Gastrocnemius medialis (tissue), 4 donors: ENCODE measurements around the gene ICE1. TPM values are rescaled to one million over a fixed set of nuclear protein-coding genes. Genes with fewer than 3 reads are reported as not detected.

Experiments
- ATAC-seq, 2 donors: fragments of 150-250 bp; one replicate each; pipeline ENCODE4 v1.9.1; 2016
- DNase-seq, 2 donors: peaks; one replicate each; pipeline ENCODE4 v3.0.0-alpha.2; 2019
- H3K27ac ChIP-seq, 4 donors: fragments of 200-600 bp; sonication (generic); 1 replicate in 1 of 4; 2 replicates in 3 of 4; pipeline ENCODE4 v1.5.1; 2016 to 2018; ENCODE audit warnings: mild to moderate bottlenecking in 2 of 4, moderate library complexity in 1 of 4
- H3K27me3 ChIP-seq, 3 donors: fragments of 200-600 bp; sonication (generic) in 2 of 3; 1 replicate in 1 of 3; 2 replicates in 2 of 3; pipeline versions ENCODE4 v1.5.1 to v1.6.0; 2016 to 2019; ENCODE audit warnings: mild to moderate bottlenecking in 1 of 3, moderate library complexity in 1 of 3
- H3K36me3 ChIP-seq, 2 donors: fragments of 200-600 bp; sonication (generic) in 1 of 2; one replicate each; pipeline ENCODE4 v1.5.1; 2017 to 2018
- H3K4me1 ChIP-seq, 2 donors: fragments of 200-600 bp; sonication (generic) in 1 of 2; one replicate each; pipeline ENCODE4 v1.5.1; 2016 to 2017; ENCODE audit warnings: mild to moderate bottlenecking in 2 of 2
- H3K4me3 ChIP-seq, 4 donors: fragments of 200-600 bp; sonication (generic) in 3 of 4; 1 replicate in 1 of 4; 2 replicates in 3 of 4; pipeline ENCODE4 v1.5.1; 2016 to 2019; ENCODE audit warnings: mild to moderate bottlenecking in 2 of 4
- H3K9me3 ChIP-seq, 3 donors: fragments of 200-600 bp; sonication (generic) in 2 of 3; 1 replicate in 1 of 3; 2 replicates in 2 of 3; pipeline ENCODE4 v1.5.1; 2016 to 2019
- CTCF ChIP-seq, 5 experiments: fragments of 450-650 bp in 3 of 5; fragments of 200-600 bp in 2 of 5; sonication (generic) in 2 of 5; IDR thresholded peaks in 4 of 5; conservative IDR thresholded peaks in 1 of 5; 1 replicate in 4 of 5; 2 replicates in 1 of 5; pipeline ENCODE4 v1.5.1; 2016 to 2019; ENCODE audit warnings: antibody characterized with exemption in 5 of 5, mild to moderate bottlenecking in 3 of 5, moderate library complexity in 3 of 5
- POLR2A ChIP-seq, 2 donors: fragments of 450-650 bp; IDR thresholded peaks; one replicate each; pipeline ENCODE4 v1.6.1; 2017; ENCODE audit warnings: antibody characterized with exemption in 2 of 2, mild to moderate bottlenecking in 2 of 2, moderate library complexity in 2 of 2
- in situ Hi-C, 4 donors: fragments of 200-750 bp; cut with MboI; loops; one replicate each; pipeline versions ENCODE4 v1.15.0 to v1.8.0; 2017; ENCODE audit warnings: low sequenced_read_pairs in 4 of 4
- intact Hi-C: fragments of 100-400 bp; cut with DNase I; formaldehyde crosslinking; loops from one replicate; pipeline ENCODE4 v1.15.1; 2023; ENCODE audit warnings: low total_unique reads
- total RNA-seq, 4 donors: library from RNA; depleted of rRNA; stranded (reverse); fragments of >200 nt; gene quantifications; one replicate each; pipeline versions ENCODE4 v1.1.0 to v1.2.3, GENCODE V29; 2016

Gene ICE1
- total RNA-seq, 4 donors from 2014 or later, result 24.9 to 34.7 (median 32.7) TPM

- Histone ChIP-seq H3K27me3 (no peaks in the 10 kb centered on the region), H3K27ac (no peak overlapping the region), H3K4me3 (no peak overlapping the region), H3K9me3 (no peaks in the 10 kb centered on the region), H3K36me3 (no peaks in the 10 kb centered on the region), H3K4me1 (no peaks in the 10 kb centered on the region)
- DNase-seq (no peak), ATAC-seq (no peak)
- in situ Hi-C loops (no loop called here), intact Hi-C loops (no loop called here)
- TF ChIP-seq CTCF (IDR thresholded peaks at IDR 0.05 in 4 of 5, conservative IDR thresholded peaks at IDR 0.05 in 1 of 5), result no peak
- no peak for TF ChIP-seq POLR2A (IDR thresholded peaks at IDR 0.05)
These were observed 108.9 kb downstream of the ICE1 start for GRCh38 chr5:5531371-5531770.

GRCh38 chr5:5532306-5533076 is 110.0 kb downstream of the ICE1 start:
- no peaks in the 10 kb centered on the region for H3K36me3 ChIP-seq
- H3K9me3 ChIP-seq, result no peaks in the 10 kb centered on the region
- no peak for TF ChIP-seq POLR2A (IDR thresholded peaks at IDR 0.05)
- H3K4me3 ChIP-seq, result no peak overlapping the region
- in situ Hi-C loops (no loop called here), intact Hi-C loops (no loop called here)
- no peaks in the 10 kb centered on the region for H3K27me3 ChIP-seq
- no peak overlapping the region for H3K27ac ChIP-seq
- no peaks in the 10 kb centered on the region for H3K4me1 ChIP-seq
- ATAC-seq (no peak), DNase-seq (no peak)

DNA sequence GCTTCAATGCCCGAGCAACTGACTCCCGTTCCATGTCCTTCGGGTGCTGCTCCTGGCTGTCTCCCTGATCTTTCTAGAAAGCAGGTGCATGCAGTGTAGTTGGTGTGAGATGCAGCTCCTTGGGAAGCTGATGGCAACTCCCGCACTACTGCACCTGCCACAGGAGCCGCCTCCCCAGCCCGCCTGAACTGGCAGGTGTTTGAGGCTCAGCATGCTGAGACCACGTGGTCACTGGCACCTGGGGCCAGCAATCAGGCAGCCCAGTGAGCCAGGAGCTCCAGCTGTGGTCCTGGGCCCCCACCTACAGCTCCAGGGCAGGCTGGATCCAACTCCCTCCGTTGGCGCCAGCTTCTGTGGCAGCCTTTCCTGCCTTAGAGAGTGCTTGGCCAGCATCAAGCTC is 111.5 kb downstream of the ICE1 start:
- Histone ChIP-seq H3K27me3 (no peaks in the 10 kb centered on the region), H3K4me1 (no peaks in the 10 kb centered on the region), H3K9me3 (no peaks in the 10 kb centered on the region), H3K4me3 (no peak overlapping the region), H3K36me3 (no peaks in the 10 kb centered on the region), H3K27ac (no peak overlapping the region)
- no peak for TF ChIP-seq CTCF (IDR thresholded peaks at IDR 0.05 in 4 of 5, conservative IDR thresholded peaks at IDR 0.05 in 1 of 5)
- TF ChIP-seq POLR2A (IDR thresholded peaks at IDR 0.05), result no peak
- ATAC-seq, result no peak
- no peak for DNase-seq
- intact Hi-C loops (no loop called here), in situ Hi-C loops (no loop called here)

DNA sequence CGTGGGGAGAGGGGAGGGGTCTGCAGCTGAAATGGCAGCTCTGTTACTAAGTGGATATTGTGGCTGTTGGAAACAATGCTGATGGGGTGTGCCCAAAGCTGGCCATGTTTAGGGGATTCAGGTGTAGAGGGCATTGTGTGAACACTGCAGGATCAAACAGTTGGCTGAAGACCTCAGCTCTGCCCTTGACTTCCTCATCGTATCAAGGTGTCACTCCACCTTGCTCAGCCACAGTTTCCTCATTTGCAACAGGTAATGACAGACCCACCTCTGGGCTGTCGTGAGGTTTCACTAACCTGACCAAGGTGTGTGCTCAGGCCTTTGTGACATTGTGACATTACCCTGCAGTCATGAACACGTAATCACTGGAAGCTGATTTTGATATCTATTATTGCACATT is 111.9 kb downstream of the ICE1 start:
- no peaks in the 10 kb centered on the region for H3K4me1 ChIP-seq
- no peak for ATAC-seq
- intact Hi-C loops, result no loop called here
- H3K4me3 ChIP-seq, result no peak overlapping the region
- no peak overlapping the region for H3K27ac ChIP-seq
- in situ Hi-C loops, result no loop called here
- H3K9me3 ChIP-seq, result no peaks in the 10 kb centered on the region
- TF ChIP-seq POLR2A (IDR thresholded peaks at IDR 0.05), result no peak
- no peaks in the 10 kb centered on the region for H3K36me3 ChIP-seq
- no peaks in the 10 kb centered on the region for H3K27me3 ChIP-seq
- no peak for DNase-seq

- Histone ChIP-seq H3K36me3 (no peaks in the 10 kb centered on the region), H3K4me3 (no peak overlapping the region), H3K27ac (no peak overlapping the region), H3K9me3 (no peaks in the 10 kb centered on the region), H3K4me1 (no peaks in the 10 kb centered on the region), H3K27me3 (no peaks in the 10 kb centered on the region)
- no peak for ATAC-seq
- in situ Hi-C loops (no loop called here), intact Hi-C loops (no loop called here)
- DNase-seq, result no peak
- TF ChIP-seq CTCF (IDR thresholded peaks at IDR 0.05 in 4 of 5, conservative IDR thresholded peaks at IDR 0.05 in 1 of 5) (no peak), POLR2A (IDR thresholded peaks at IDR 0.05) (no peak)
These were observed 114.4 kb downstream of the ICE1 start for GRCh38 chr5:5536871-5537270.

- TF ChIP-seq CTCF (IDR thresholded peaks at IDR 0.05 in 4 of 5, conservative IDR thresholded peaks at IDR 0.05 in 1 of 5), result no peak
- TF ChIP-seq POLR2A (IDR thresholded peaks at IDR 0.05), result no peak
- intact Hi-C loops (no loop called here), in situ Hi-C loops (no loop called here)
- H3K9me3 ChIP-seq, result no peaks in the 10 kb centered on the region
- H3K27ac ChIP-seq, result no peak overlapping the region
- ATAC-seq (no peak), DNase-seq (no peak)
- no peak overlapping the region for H3K4me3 ChIP-seq
- H3K4me1 ChIP-seq, result no peaks in the 10 kb centered on the region
- H3K36me3 ChIP-seq, result no peaks in the 10 kb centered on the region
- no peaks in the 10 kb centered on the region for H3K27me3 ChIP-seq
These were observed 114.9 kb downstream of the ICE1 start for GRCh38 chr5:5537426-5537825.
